Fibroblast of pulmonary artery (primary cell): ENCODE results near the gene ZNF415.

Experiments used
- DNase-seq: peaks from one replicate; pipeline ENCODE4 v3.0.0-alpha.2; 2010; ENCODE audit warnings: low read depth
- H3K4me3 ChIP-seq: replicated peaks from 2 replicates; pipeline ENCODE4 v1.5.1; 2011; ENCODE audit warnings: low read depth, mild to moderate bottlenecking, control low read depth, low read length, moderate library complexity
- TF ChIP-seq, protein P1 (sequence below): IDR thresholded peaks from 2 replicates; pipeline ENCODE4 v1.5.1; 2011; ENCODE audit warnings: mild to moderate bottlenecking, control low read depth, low read length, inconsistent platforms; ENCODE audit errors: missing control alignments

Gene ZNF415

DNA sequence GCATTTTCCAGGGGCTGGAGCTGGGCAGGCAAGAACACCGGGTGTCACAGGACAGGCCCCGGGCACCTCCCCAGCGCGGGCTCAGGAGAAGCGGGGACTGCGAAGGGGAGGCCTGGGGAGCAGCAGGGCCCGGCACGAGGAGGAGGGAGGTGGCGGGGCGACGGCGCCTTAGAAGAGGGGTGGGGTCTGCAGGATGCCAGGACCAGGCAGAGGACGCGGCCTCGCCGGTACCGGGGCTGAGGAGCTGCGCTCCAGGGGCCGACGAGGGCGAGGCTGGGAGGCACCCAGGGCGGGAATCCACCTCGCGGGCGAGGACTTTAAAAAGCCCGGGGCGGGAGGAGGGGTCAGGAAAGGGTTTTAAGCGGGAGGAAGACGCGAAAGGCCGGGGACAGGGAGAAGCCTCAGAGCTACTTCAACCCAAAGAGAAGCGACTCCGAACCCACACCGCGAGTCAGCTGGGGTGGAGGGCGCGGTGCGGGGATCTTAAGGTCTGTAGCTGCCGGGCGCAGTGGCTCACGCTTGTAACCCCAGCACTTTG, 25.5 kb upstream of the ZNF415 start:
- peak; percentile 23 for DNase-seq
- peak overlapping the region; percentile 71 for H3K4me3 ChIP-seq
- TF ChIP-seq, protein P1, sequence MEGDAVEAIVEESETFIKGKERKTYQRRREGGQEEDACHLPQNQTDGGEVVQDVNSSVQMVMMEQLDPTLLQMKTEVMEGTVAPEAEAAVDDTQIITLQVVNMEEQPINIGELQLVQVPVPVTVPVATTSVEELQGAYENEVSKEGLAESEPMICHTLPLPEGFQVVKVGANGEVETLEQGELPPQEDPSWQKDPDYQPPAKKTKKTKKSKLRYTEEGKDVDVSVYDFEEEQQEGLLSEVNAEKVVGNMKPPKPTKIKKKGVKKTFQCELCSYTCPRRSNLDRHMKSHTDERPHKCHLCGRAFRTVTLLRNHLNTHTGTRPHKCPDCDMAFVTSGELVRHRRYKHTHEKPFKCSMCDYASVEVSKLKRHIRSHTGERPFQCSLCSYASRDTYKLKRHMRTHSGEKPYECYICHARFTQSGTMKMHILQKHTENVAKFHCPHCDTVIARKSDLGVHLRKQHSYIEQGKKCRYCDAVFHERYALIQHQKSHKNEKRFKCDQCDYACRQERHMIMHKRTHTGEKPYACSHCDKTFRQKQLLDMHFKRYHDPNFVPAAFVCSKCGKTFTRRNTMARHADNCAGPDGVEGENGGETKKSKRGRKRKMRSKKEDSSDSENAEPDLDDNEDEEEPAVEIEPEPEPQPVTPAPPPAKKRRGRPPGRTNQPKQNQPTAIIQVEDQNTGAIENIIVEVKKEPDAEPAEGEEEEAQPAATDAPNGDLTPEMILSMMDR = no peak

DNA sequence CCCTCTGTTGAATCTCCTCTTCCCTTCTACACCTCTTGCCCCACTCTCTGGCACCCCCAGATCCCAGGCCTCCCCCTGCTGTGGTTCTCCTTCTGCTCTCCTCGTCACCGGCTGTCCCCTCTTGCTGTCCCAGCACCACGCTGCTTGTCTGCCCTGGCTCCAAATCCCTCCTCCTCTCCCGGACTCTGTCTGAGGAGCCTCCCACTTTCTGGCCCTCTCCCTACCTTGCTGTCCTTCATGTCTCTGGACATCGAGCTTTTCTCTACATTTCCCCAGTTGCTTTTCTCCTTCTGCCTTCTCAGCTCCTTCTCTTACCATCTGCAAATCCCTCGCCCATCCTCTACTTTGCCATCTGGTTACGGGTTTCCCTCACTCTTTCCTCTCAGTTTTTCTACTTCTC, 24.9 kb upstream of the ZNF415 start:
- DNase-seq = peak; percentile 12
- peak overlapping the region; percentile 71 for H3K4me3 ChIP-seq
- TF ChIP-seq, protein P1 = no peak

DNA sequence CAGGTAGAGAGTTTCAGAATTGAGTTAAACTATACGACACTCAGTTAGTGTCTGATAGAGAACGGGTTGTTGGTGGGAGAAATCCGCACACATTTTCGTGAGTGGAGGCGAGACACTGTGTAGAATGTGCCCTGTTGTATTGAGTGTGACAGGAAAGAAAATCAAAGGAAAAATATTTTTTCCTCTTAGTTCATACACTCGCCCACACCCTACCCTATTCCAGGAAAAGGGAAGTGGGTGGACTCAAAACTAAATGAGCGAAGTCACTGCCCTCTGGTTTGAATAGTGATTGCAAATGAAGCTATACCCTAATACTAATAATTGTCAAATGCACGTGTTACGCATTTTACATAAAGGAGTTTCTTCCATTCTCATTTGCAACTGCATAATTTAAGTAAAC, 24.1 kb upstream of the ZNF415 start:
- H3K4me3 ChIP-seq = no peak overlapping the region
- DNase-seq = no peak
- TF ChIP-seq, protein P1 = no peak

DNA sequence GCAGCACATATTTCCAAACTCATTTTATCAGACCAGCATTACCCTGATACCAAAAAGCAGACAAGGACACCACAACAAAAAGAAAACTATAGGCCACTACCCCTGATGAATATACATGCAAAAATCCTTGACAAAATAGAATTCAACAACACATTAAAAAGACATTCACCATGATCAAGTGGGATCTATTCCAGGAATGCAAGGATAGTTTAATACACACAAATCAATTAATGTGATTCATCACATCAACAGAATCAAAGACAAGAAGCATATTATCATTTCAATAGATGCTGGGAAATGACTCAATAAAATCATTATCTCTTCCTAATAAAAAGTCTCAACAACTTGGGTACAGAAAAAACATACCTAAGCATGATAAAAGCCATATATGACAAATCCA, 14.9 kb upstream of the ZNF415 start:
- DNase-seq = no peak
- no peak overlapping the region for H3K4me3 ChIP-seq
- TF ChIP-seq, protein P1 = no peak

DNA sequence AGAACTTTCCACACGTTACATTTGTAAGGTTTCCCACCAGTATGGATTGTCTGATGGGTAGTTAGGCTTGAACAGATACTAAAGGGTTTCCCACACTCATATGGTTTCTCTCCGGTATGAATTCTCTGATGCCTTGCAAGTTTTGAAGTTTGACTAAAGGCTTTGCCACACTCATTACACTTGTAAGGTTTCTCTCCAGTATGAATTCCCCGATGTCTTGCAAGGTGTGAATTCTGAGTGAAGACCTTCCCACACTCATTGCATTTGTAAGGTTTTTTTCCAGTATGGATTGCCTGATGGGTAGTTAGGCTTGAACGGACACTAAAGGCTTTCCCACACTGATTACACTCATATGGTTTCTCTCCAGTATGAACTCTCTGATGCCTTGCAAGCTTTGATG, 7.6 kb upstream of the ZNF415 start:
- H3K4me3 ChIP-seq = no peak overlapping the region
- DNase-seq = no peak
- TF ChIP-seq, protein P1 = no peak

DNA sequence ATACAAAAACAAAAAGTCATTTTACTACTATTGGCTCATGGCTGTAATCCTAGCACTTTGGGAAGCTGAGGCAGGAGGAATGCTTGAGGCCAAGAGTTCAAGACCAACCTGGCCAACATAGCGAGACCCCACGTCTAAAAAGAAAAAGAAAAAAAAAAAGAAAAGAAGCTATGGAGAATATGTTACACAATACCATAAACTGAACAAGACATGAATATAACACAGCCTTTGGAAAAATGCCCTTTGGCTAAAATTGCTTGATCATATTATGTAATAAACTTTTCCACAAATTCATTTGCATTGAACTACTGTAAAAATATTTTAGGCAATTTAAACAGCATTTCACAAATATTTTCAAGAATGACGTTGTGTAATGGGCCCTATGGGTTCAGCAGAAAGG, 3.7 kb upstream of the ZNF415 start:
- TF ChIP-seq, protein P1 = no peak
- no peak for DNase-seq
- H3K4me3 ChIP-seq = no peak overlapping the region

DNA sequence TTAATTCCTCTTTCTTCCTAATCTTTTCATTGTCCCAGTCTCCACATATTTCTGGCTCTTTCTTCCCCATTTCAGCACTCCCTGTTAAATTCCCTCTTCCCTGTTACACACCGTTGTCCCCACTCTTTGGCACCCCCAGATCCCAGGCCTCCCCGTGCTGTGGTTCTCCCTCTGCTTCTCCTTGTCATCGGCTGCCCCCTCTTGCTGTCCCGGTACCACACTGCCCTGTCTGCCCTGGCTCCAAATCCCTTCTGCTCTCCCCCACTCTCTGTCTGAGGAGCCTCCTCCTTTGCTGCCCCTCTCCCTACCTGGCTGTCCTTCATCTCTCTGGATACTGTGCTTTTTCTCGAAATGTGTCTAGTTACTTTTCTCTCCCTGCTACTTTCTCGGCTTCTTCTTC, 983 bp downstream of the ZNF415 start:
- no peak overlapping the region for H3K4me3 ChIP-seq
- TF ChIP-seq, protein P1 = no peak
- DNase-seq = no peak
